ENCODE results near the gene TRMT10A.

Gene TRMT10A

DNA sequence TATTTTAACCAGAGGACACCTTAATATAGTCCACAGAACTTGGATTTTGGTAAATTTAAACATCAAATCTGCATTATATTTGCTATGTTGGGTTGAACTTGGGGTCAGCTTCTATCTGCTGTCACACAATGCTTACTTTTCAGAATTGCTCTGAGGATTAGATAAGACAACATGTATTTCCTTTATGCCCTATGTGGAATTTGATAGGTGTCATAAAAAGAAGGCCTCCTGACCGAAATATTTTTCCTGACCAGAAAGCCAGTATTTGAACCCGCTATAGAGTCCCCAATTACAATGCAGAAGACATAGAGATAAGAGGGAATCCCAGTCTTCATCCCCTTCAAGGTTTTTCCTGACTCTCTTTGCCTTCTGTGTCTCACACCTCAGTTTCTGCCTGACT is 14.9 kb upstream of the TRMT10A start:
- TF ChIP-seq ZNF274 (IDR thresholded peaks at IDR 0.05; ENCODE audit: low read depth, low read length): no peak
- no peak for TF ChIP-seq YY1 (IDR thresholded peaks at IDR 0.05; ENCODE audit: insufficient read depth, insufficient read length)
- TF ChIP-seq SUZ12 (IDR thresholded peaks at IDR 0.05; ENCODE audit: extremely low read depth, insufficient read depth, insufficient read length): no peak
- Histone ChIP-seq H3K9ac (ENCODE audit: insufficient read length, low read depth) (no peak overlapping the region), H3K4me1 (ENCODE audit: insufficient read depth, insufficient read length) (no peaks in the 10 kb centered on the region), H3K4me3 (ENCODE audit: insufficient read length, low read depth) (no peak overlapping the region), H3K27me3 (ENCODE audit: insufficient read depth, insufficient read length) (no peaks in the 10 kb centered on the region), H3K36me3 (ENCODE audit: insufficient read depth, insufficient read length, low read length) (no peaks in the 10 kb centered on the region), H3K9me3 (ENCODE audit: insufficient read depth, low read length) (no peaks in the 10 kb centered on the region)
- DNase-seq (ENCODE audit: low read depth, low spot score): no peak

DNA sequence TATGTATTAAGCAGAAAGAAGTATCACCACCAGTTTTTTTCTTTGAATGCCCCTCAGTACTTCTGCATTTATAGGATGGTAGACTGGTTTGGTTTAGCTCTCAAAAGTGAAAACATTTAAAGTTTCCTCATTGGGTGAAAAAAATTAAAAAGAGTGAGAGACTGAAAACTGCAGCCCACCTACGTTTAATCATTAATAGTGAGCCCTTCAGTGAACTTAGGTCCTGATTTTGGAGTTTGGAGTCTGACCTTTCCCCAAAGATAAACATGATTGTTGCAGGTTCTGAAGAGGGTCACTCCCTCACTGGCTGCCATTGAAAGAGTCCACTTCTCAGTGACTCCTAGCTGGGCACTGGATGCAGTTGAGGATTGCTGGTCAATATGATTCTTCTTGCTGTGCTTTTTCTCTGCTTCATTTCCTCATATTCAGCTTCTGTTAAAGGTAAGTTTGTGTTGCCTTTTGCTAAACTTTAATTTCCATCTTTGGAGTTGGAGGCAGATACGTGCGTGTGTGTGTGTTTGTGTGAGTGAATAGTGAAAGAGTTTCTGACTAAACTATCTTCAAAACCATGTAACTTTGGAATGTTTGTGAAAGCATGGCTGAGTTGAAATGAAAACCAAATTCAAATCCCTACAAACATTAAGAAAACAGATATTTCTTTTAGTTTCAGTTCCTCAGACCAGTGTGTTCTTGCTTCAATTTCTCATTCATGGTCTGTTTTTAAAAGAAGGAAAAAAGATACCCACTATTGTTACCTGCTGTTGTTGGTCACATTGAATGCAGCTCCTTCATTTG is 10.9 kb upstream of the TRMT10A start, which contains the start of gene MTTP:
MTTP (plus strand) TSS at position 295 of the 795 bp plus-strand sequence; CDS start at position 381, 86 bp downstream.
- no peak within 1 kb of the TSS for H3K9ac ChIP-seq (ENCODE audit: insufficient read length, low read depth)
- H3K4me1 ChIP-seq (ENCODE audit: insufficient read depth, insufficient read length): no peaks in the 10 kb centered on the region
- H3K4me3 ChIP-seq (ENCODE audit: insufficient read length, low read depth): no peak within 1 kb of the TSS
- DNase-seq (ENCODE audit: low read depth, low spot score): no peak
- H3K27me3 ChIP-seq (ENCODE audit: insufficient read depth, insufficient read length): no peaks in the 10 kb centered on the region
- H3K36me3 ChIP-seq (ENCODE audit: insufficient read depth, insufficient read length, low read length): no peaks in the 10 kb centered on the region
- TF ChIP-seq ZNF274 (IDR thresholded peaks at IDR 0.05; ENCODE audit: low read depth, low read length): no peak
- no peak for TF ChIP-seq YY1 (IDR thresholded peaks at IDR 0.05; ENCODE audit: insufficient read depth, insufficient read length)
- TF ChIP-seq SUZ12 (IDR thresholded peaks at IDR 0.05; ENCODE audit: extremely low read depth, insufficient read depth, insufficient read length): no peak
- no peaks in the 10 kb centered on the region for H3K9me3 ChIP-seq (ENCODE audit: insufficient read depth, low read length)

DNA sequence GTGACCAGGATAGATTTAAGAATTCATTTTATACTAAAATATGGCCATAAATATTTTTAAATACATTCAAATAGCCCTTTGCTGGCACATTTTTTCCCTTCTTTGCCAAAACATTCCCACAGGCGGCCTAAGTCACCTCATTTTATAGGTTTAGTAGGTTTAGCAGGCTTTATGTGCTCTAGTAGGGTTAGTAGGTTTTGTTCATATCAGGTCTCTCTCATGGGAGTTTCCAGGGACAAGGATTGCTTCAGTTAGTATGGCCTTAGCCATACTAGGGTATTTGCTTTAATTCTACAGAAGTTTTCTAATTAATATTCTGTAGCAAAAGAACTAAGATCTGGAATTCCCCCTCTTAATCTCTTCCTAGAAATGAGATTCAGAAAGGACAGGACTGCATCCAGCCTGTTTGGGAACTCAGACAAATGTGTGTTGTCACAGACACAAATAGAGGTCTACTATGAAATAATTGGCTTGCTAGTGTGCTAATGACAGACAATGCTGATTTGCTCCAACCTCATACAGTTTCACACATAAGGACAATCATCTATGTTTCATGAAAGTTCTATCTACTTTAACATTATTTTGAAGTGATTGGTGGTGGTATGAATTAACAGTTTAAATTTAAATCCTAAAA is 10.0 kb upstream of the TRMT10A start:
- no peak overlapping the region for H3K9ac ChIP-seq (ENCODE audit: insufficient read length, low read depth)

DNA sequence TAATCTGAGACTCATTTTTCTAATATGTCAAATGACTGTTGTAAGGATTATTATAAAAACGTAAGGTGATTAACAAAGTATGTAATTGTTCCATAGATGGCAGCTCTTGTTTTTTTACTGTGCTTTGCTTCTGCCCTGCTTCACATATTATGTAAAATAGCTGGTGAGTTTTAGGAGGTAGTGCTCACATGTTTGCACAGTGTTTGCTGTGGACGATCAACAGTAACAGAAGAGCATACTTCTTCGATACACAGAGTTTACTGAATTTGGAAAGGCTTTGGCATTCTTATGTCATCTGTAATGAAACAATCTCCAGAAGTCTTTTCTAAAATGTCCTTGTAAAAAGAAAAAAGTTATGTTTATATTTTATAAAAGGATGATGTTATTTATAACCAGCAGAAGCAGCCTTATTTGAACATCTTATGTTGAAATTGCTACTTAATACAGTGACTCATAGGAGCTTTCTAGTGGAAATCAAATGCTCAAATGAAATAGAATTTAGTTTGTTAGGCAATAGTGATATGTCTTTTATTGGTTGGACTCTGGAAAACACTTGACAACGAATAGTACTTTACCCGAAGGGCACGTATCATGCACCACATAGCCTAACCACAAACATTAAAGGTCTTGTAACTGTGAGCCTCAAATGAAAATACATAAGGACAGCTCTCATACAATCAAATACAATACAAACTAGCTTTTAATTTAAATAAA is 8.8 kb upstream of the TRMT10A start:
- H3K9me3 ChIP-seq (ENCODE audit: insufficient read depth, low read length): no peaks in the 10 kb centered on the region
- no peak for TF ChIP-seq SUZ12 (IDR thresholded peaks at IDR 0.05; ENCODE audit: extremely low read depth, insufficient read depth, insufficient read length)
- no peak for TF ChIP-seq ZNF274 (IDR thresholded peaks at IDR 0.05; ENCODE audit: low read depth, low read length)
- no peak for TF ChIP-seq YY1 (IDR thresholded peaks at IDR 0.05; ENCODE audit: insufficient read depth, insufficient read length)
- DNase-seq (ENCODE audit: low read depth, low spot score): no peak
- H3K27me3 ChIP-seq (ENCODE audit: insufficient read depth, insufficient read length): no peaks in the 10 kb centered on the region
- H3K4me3 ChIP-seq (ENCODE audit: insufficient read length, low read depth): no peak overlapping the region
- no peaks in the 10 kb centered on the region for H3K4me1 ChIP-seq (ENCODE audit: insufficient read depth, insufficient read length)
- no peaks in the 10 kb centered on the region for H3K36me3 ChIP-seq (ENCODE audit: insufficient read depth, insufficient read length, low read length)
- H3K9ac ChIP-seq (ENCODE audit: insufficient read length, low read depth): no peak overlapping the region

More for the DNA sequence above, 10.0 kb upstream of the TRMT10A start:
- H3K4me1 ChIP-seq (ENCODE audit: insufficient read depth, insufficient read length): no peaks in the 10 kb centered on the region
- H3K27me3 ChIP-seq (ENCODE audit: insufficient read depth, insufficient read length): no peaks in the 10 kb centered on the region
- TF ChIP-seq SUZ12 (IDR thresholded peaks at IDR 0.05; ENCODE audit: extremely low read depth, insufficient read depth, insufficient read length) (no peak), ZNF274 (IDR thresholded peaks at IDR 0.05; ENCODE audit: low read depth, low read length) (no peak), YY1 (IDR thresholded peaks at IDR 0.05; ENCODE audit: insufficient read depth, insufficient read length) (no peak)
- H3K4me3 ChIP-seq (ENCODE audit: insufficient read length, low read depth): no peak overlapping the region
- no peak for DNase-seq (ENCODE audit: low read depth, low spot score)
- H3K9me3 ChIP-seq (ENCODE audit: insufficient read depth, low read length): no peaks in the 10 kb centered on the region
- no peaks in the 10 kb centered on the region for H3K36me3 ChIP-seq (ENCODE audit: insufficient read depth, insufficient read length, low read length)

DNA sequence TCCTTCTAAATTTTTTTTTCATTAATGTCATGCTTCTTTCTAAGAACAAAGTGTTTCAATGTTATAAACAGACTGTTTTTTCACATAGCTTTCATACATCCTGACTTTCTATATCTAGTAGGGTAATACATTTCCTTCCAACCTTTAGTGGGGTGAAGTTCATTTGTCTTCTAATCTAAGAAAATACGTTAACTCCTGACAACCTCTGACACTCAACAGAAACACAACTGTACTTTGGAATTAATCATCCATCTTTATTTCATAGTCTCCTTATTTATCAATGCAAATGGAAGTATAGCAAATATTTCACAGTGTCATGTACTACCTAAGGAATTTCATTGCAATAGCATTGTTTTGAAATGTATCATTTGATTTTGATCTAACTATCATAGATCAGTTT is 8.0 kb upstream of the TRMT10A start:
- no peak for TF ChIP-seq ZNF274 (IDR thresholded peaks at IDR 0.05; ENCODE audit: low read depth, low read length)
- no peak for TF ChIP-seq YY1 (IDR thresholded peaks at IDR 0.05; ENCODE audit: insufficient read depth, insufficient read length)
- no peak for TF ChIP-seq SUZ12 (IDR thresholded peaks at IDR 0.05; ENCODE audit: extremely low read depth, insufficient read depth, insufficient read length)
- H3K27me3 ChIP-seq (ENCODE audit: insufficient read depth, insufficient read length): no peaks in the 10 kb centered on the region

GRCh38 chr4:99564921-99565320 is 1.1 kb upstream of the TRMT10A start:
- Histone ChIP-seq H3K36me3 (ENCODE audit: insufficient read depth, insufficient read length, low read length) (no peaks in the 10 kb centered on the region), H3K9me3 (ENCODE audit: insufficient read depth, low read length) (no peaks in the 10 kb centered on the region), H3K4me3 (ENCODE audit: insufficient read length, low read depth) (no peak overlapping the region), H3K27me3 (ENCODE audit: insufficient read depth, insufficient read length) (no peaks in the 10 kb centered on the region), H3K9ac (ENCODE audit: insufficient read length, low read depth) (no peak overlapping the region), H3K4me1 (ENCODE audit: insufficient read depth, insufficient read length) (no peaks in the 10 kb centered on the region)
- TF ChIP-seq SUZ12 (IDR thresholded peaks at IDR 0.05; ENCODE audit: extremely low read depth, insufficient read depth, insufficient read length) (no peak), ZNF274 (IDR thresholded peaks at IDR 0.05; ENCODE audit: low read depth, low read length) (no peak), YY1 (IDR thresholded peaks at IDR 0.05; ENCODE audit: insufficient read depth, insufficient read length) (no peak)
- DNase-seq (ENCODE audit: low read depth, low spot score): no peak

More for the DNA sequence above, 8.0 kb upstream of the TRMT10A start:
- DNase-seq (ENCODE audit: low read depth, low spot score): no peak
- H3K4me3 ChIP-seq (ENCODE audit: insufficient read length, low read depth): no peak overlapping the region
- H3K36me3 ChIP-seq (ENCODE audit: insufficient read depth, insufficient read length, low read length): no peaks in the 10 kb centered on the region
- H3K4me1 ChIP-seq (ENCODE audit: insufficient read depth, insufficient read length): no peaks in the 10 kb centered on the region
- H3K9me3 ChIP-seq (ENCODE audit: insufficient read depth, low read length): no peaks in the 10 kb centered on the region
- H3K9ac ChIP-seq (ENCODE audit: insufficient read length, low read depth): no peak overlapping the region

- Histone ChIP-seq H3K9ac (ENCODE audit: insufficient read length, low read depth) (no peak overlapping the region), H3K27me3 (ENCODE audit: insufficient read depth, insufficient read length) (no peaks in the 10 kb centered on the region), H3K4me3 (ENCODE audit: insufficient read length, low read depth) (no peak overlapping the region), H3K9me3 (ENCODE audit: insufficient read depth, low read length) (no peaks in the 10 kb centered on the region), H3K36me3 (ENCODE audit: insufficient read depth, insufficient read length, low read length) (no peaks in the 10 kb centered on the region), H3K4me1 (ENCODE audit: insufficient read depth, insufficient read length) (no peaks in the 10 kb centered on the region)
- no peak for DNase-seq (ENCODE audit: low read depth, low spot score)
- TF ChIP-seq YY1 (IDR thresholded peaks at IDR 0.05; ENCODE audit: insufficient read depth, insufficient read length): no peak
- TF ChIP-seq ZNF274 (IDR thresholded peaks at IDR 0.05; ENCODE audit: low read depth, low read length): no peak
- no peak for TF ChIP-seq SUZ12 (IDR thresholded peaks at IDR 0.05; ENCODE audit: extremely low read depth, insufficient read depth, insufficient read length)
Observed at GRCh38 chr4:99552872-99553271, 11.0 kb downstream of the TRMT10A start.

Measured in NT2/D1 (cell line).